Measurements from ENCODE around the gene SLC26A8. TPM values are rescaled to one million over a fixed set of nuclear protein-coding genes. Genes with fewer than 3 reads are reported as not detected.
A peak's percentile ranks its signal among the peaks of the same experiment; 100 is the strongest.

Gene SLC26A8
- total and polyA plus RNA-seq, 2 experiments from 2014 or later: 0.89 to 2.9 TPM

DNA sequence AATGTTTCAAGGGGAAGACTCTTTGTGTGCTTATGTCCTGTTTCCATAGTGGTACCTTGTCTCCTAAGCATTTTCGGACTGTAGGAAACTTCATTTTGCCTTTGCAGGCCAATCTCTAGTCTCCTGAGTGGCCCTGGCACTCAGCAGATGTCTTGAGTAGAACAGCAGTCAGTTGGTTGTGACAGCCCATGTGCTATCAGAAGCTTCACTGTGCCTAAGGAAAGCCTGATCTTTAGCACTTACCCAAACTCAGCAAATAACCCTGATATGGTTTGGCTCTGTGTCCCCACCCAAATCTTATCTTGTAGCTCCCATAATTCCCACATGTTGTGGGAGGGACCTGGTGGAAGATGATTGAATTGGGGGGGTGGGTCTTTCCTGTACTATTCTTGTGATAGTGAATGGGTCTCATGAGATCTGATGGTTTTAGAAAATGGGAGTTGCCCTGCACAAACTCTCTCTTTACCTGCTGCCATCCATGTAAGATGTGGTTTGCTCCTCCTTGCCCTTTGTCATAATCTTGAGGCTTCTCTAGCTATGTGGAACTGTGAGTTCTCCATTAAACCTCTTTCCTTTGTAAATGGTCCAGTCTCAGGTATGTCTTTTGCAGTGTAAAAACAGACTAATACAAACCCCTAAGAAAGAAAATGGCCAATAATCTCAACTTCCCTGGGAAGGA, 87.6 kb downstream of the SLC26A8 start (continued):
- no peak for TF ChIP-seq STAT1 (IDR thresholded peaks at IDR 0.05; ENCODE audit: unreplicated experiment)
- no peak for TF ChIP-seq POLR2AphosphoS5 (IDR thresholded peaks at IDR 0.05; ENCODE audit: low read depth)
- TF ChIP-seq, protein P1, sequence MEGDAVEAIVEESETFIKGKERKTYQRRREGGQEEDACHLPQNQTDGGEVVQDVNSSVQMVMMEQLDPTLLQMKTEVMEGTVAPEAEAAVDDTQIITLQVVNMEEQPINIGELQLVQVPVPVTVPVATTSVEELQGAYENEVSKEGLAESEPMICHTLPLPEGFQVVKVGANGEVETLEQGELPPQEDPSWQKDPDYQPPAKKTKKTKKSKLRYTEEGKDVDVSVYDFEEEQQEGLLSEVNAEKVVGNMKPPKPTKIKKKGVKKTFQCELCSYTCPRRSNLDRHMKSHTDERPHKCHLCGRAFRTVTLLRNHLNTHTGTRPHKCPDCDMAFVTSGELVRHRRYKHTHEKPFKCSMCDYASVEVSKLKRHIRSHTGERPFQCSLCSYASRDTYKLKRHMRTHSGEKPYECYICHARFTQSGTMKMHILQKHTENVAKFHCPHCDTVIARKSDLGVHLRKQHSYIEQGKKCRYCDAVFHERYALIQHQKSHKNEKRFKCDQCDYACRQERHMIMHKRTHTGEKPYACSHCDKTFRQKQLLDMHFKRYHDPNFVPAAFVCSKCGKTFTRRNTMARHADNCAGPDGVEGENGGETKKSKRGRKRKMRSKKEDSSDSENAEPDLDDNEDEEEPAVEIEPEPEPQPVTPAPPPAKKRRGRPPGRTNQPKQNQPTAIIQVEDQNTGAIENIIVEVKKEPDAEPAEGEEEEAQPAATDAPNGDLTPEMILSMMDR (conservative IDR thresholded peaks at IDR 0.05; ENCODE audit: low read depth in 2 of 2): no peak
- no peak for TF ChIP-seq EZH2 (IDR thresholded peaks at IDR 0.05; ENCODE audit: low read depth, unreplicated experiment)
- no peak for TF ChIP-seq ZNF331 (CRISPR knock-in tag; IDR thresholded peaks at IDR 0.05; ENCODE audit: low read depth)

DNA sequence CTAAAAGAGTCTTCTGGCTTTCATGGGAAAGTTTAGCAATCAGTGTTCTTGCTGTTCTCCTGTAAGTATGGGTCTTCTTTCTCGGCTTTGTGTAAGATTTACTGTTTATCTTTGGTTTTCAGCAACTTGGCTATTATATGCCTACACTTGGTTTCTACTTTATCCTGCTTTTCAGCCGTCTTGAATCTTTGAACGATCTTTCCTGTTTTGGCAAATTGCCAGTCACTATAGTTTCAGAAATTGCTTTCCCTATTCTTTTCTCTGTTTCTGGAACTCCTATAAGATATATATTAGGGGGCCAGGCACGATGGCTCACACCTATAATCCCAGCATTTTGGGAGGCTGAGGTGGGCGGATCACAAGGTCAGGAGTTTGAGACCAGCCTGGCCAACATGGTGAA, 89.0 kb downstream of the SLC26A8 start:
- peaks cover 3% of the 10 kb centered on the region for H3K27me3 Mint-ChIP-seq (ENCODE audit: insufficient read depth, low read depth, poor library complexity)
- H3K4me1 Mint-ChIP-seq: peaks cover 5% of the 10 kb centered on the region
- TF ChIP-seq, protein P2, sequence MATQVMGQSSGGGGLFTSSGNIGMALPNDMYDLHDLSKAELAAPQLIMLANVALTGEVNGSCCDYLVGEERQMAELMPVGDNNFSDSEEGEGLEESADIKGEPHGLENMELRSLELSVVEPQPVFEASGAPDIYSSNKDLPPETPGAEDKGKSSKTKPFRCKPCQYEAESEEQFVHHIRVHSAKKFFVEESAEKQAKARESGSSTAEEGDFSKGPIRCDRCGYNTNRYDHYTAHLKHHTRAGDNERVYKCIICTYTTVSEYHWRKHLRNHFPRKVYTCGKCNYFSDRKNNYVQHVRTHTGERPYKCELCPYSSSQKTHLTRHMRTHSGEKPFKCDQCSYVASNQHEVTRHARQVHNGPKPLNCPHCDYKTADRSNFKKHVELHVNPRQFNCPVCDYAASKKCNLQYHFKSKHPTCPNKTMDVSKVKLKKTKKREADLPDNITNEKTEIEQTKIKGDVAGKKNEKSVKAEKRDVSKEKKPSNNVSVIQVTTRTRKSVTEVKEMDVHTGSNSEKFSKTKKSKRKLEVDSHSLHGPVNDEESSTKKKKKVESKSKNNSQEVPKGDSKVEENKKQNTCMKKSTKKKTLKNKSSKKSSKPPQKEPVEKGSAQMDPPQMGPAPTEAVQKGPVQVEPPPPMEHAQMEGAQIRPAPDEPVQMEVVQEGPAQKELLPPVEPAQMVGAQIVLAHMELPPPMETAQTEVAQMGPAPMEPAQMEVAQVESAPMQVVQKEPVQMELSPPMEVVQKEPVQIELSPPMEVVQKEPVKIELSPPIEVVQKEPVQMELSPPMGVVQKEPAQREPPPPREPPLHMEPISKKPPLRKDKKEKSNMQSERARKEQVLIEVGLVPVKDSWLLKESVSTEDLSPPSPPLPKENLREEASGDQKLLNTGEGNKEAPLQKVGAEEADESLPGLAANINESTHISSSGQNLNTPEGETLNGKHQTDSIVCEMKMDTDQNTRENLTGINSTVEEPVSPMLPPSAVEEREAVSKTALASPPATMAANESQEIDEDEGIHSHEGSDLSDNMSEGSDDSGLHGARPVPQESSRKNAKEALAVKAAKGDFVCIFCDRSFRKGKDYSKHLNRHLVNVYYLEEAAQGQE (IDR thresholded peaks at IDR 0.05; ENCODE audit: unreplicated experiment): no peak
- TF ChIP-seq ZNF114 (CRISPR knock-in tag; IDR thresholded peaks at IDR 0.05) (no peak), STAT1 (IDR thresholded peaks at IDR 0.05; ENCODE audit: unreplicated experiment) (no peak), CREB1 (CRISPR knock-in tag; IDR thresholded peaks at IDR 0.05; ENCODE audit: low read depth) (no peak), POLR2AphosphoS5 (IDR thresholded peaks at IDR 0.05; ENCODE audit: low read depth) (no peak), EZH2 (IDR thresholded peaks at IDR 0.05; ENCODE audit: low read depth, unreplicated experiment) (no peak), ZNF331 (CRISPR knock-in tag; IDR thresholded peaks at IDR 0.05; ENCODE audit: low read depth) (no peak), NANOG (IDR thresholded peaks at IDR 0.05; ENCODE audit: borderline replicate concordance) (no peak)
- TF ChIP-seq, protein P3, sequence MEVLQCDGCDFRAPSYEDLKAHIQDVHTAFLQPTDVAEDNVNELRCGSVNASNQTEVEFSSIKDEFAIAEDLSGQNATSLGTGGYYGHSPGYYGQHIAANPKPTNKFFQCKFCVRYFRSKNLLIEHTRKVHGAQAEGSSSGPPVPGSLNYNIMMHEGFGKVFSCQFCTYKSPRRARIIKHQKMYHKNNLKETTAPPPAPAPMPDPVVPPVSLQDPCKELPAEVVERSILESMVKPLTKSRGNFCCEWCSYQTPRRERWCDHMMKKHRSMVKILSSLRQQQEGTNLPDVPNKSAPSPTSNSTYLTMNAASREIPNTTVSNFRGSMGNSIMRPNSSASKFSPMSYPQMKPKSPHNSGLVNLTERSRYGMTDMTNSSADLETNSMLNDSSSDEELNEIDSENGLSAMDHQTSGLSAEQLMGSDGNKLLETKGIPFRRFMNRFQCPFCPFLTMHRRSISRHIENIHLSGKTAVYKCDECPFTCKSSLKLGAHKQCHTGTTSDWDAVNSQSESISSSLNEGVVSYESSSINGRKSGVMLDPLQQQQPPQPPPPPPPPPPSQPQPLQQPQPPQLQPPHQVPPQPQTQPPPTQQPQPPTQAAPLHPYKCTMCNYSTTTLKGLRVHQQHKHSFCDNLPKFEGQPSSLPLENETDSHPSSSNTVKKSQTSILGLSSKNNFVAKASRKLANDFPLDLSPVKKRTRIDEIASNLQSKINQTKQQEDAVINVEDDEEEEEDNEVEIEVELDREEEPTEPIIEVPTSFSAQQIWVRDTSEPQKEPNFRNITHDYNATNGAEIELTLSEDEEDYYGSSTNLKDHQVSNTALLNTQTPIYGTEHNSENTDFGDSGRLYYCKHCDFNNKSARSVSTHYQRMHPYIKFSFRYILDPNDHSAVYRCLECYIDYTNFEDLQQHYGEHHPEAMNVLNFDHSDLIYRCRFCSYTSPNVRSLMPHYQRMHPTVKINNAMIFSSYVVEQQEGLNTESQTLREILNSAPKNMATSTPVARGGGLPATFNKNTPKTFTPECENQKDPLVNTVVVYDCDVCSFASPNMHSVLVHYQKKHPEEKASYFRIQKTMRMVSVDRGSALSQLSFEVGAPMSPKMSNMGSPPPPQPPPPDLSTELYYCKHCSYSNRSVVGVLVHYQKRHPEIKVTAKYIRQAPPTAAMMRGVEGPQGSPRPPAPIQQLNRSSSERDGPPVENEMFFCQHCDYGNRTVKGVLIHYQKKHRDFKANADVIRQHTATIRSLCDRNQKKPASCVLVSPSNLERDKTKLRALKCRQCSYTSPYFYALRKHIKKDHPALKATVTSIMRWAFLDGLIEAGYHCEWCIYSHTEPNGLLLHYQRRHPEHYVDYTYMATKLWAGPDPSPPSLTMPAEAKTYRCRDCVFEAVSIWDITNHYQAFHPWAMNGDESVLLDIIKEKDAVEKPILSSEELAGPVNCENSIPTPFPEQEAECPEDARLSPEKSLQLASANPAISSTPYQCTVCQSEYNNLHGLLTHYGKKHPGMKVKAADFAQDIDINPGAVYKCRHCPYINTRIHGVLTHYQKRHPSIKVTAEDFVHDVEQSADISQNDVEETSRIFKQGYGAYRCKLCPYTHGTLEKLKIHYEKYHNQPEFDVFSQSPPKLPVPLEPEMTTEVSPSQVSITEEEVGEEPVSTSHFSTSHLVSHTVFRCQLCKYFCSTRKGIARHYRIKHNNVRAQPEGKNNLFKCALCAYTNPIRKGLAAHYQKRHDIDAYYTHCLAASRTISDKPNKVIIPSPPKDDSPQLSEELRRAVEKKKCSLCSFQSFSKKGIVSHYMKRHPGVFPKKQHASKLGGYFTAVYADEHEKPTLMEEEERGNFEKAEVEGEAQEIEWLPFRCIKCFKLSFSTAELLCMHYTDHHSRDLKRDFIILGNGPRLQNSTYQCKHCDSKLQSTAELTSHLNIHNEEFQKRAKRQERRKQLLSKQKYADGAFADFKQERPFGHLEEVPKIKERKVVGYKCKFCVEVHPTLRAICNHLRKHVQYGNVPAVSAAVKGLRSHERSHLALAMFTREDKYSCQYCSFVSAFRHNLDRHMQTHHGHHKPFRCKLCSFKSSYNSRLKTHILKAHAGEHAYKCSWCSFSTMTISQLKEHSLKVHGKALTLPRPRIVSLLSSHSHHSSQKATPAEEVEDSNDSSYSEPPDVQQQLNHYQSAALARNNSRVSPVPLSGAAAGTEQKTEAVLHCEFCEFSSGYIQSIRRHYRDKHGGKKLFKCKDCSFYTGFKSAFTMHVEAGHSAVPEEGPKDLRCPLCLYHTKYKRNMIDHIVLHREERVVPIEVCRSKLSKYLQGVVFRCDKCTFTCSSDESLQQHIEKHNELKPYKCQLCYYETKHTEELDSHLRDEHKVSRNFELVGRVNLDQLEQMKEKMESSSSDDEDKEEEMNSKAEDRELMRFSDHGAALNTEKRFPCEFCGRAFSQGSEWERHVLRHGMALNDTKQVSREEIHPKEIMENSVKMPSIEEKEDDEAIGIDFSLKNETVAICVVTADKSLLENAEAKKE (CRISPR knock-in tag; IDR thresholded peaks at IDR 0.05): no peak
- TF ChIP-seq, protein P4, sequence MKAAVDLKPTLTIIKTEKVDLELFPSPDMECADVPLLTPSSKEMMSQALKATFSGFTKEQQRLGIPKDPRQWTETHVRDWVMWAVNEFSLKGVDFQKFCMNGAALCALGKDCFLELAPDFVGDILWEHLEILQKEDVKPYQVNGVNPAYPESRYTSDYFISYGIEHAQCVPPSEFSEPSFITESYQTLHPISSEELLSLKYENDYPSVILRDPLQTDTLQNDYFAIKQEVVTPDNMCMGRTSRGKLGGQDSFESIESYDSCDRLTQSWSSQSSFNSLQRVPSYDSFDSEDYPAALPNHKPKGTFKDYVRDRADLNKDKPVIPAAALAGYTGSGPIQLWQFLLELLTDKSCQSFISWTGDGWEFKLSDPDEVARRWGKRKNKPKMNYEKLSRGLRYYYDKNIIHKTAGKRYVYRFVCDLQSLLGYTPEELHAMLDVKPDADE (IDR thresholded peaks at IDR 0.05): no peak

More for the DNA sequence above, 89.0 kb downstream of the SLC26A8 start:
- no peaks in the 10 kb centered on the region for H4K20me1 ChIP-seq (replicated peaks; ENCODE audit: insufficient read depth)
- H3K4me3 Mint-ChIP-seq: no peak overlapping the region
- no peaks in the 10 kb centered on the region for H3K36me3 ChIP-seq (ENCODE audit: insufficient read depth)
- H3K9me3 Mint-ChIP-seq: peaks cover 6% of the 10 kb centered on the region; the same call in 2 of the 3 replicates
- H3K27ac ChIP-seq (ENCODE audit: low read depth): no peak overlapping the region
- no peak for ATAC-seq
- no peak overlapping the region for H3K27ac Mint-ChIP-seq
- peak overlapping the region; percentile 6 for H2AFZ ChIP-seq
- H3K27me3 ChIP-seq (ENCODE audit: insufficient read depth): 0 out of 2 replicates have a peak, but pooled peaks cover 2% of the 10 kb centered on the region
- H3K9me2 ChIP-seq (ENCODE audit: insufficient read depth): peaks cover 13% of the 10 kb centered on the region
- peaks cover 4% of the 10 kb centered on the region for H3K4me1 ChIP-seq (ENCODE audit: insufficient read depth)
- DNase-seq (ENCODE audit: low spot score): no peak
- H3F3A ChIP-seq (replicated peaks; ENCODE audit: low read depth): no peaks in the 10 kb centered on the region
- H3K36me3 Mint-ChIP-seq (ENCODE audit: low read depth): no peaks in the 10 kb centered on the region; the same call in 2 of the 3 replicates
- H3K4me2 ChIP-seq: no peak overlapping the region
- H3K4me3 ChIP-seq: no peak overlapping the region
- H3K79me2 ChIP-seq (replicated peaks; ENCODE audit: insufficient read depth): no peaks in the 10 kb centered on the region

Measured in GM23338 (cell line).